HCT116 (cell line): ENCODE results near the gene MTMR10.

Source experiments
- CTCF ChIP-seq, 3 experiments: fragments of 200-600 bp in 1 of 3; sonication (generic) in 1 of 3; IDR thresholded peaks in 2 of 3; conservative IDR thresholded peaks in 1 of 3; 2 replicates each; pipeline ENCODE4 v1.5.1; 2012 to 2017; ENCODE audit warnings: low read depth in 2 of 3, low read length in 2 of 3, antibody characterized with exemption in 1 of 3, borderline replicate concordance in 1 of 3, control low read depth in 1 of 3, mild to moderate bottlenecking in 1 of 3, mixed read lengths in 1 of 3, mixed run types in 1 of 3, moderate library complexity in 1 of 3; ENCODE audit not compliant: insufficient read depth in 1 of 3
- EZH2 ChIP-seq: fragments of 200-600 bp; sonication (generic); IDR thresholded peaks from 2 replicates; pipeline ENCODE4 v1.6.1; 2017; ENCODE audit warnings: antibody characterized with exemption, mixed run types
- SIN3A ChIP-seq: IDR thresholded peaks from 2 replicates; pipeline ENCODE4 v1.6.1; 2012; ENCODE audit warnings: low read depth

- no peak for TF ChIP-seq SIN3A
- TF ChIP-seq CTCF (IDR thresholded peaks at IDR 0.05 in 2 of 3, conservative IDR thresholded peaks at IDR 0.05 in 1 of 3; ENCODE audit: borderline replicate concordance in 1 of 3, insufficient read depth in 1 of 3, low read depth in 2 of 3, low read length in 2 of 3) = no peak
- no peak for TF ChIP-seq EZH2
Observed at GRCh38 chr15:31023841-31024240, 32.4 kb upstream of the MTMR10 start.
